ENCODE data around the gene KIFC1.
"Not testable (repeated sequence)": the region's sequence is repeated elsewhere in the genome, so short reads cannot be mapped to it uniquely, and the experiment has no call there.

Gene KIFC1

GRCh38 chr6:33391278-33391921 lies at the start of gene KIFC1:
Gene KIFC1, plus strand, starts transcription at chr6:33391823. Its CDS starts 163 bp downstream, at chr6:33391986.
- DNase-seq (ENCODE audit: low read depth): peak; percentile 100

GRCh38 chr6:33343606-33343952 lies 48.0 kb upstream of the KIFC1 start:
- not testable (repeated sequence) for DNase-seq (ENCODE audit: low read depth)

DNA sequence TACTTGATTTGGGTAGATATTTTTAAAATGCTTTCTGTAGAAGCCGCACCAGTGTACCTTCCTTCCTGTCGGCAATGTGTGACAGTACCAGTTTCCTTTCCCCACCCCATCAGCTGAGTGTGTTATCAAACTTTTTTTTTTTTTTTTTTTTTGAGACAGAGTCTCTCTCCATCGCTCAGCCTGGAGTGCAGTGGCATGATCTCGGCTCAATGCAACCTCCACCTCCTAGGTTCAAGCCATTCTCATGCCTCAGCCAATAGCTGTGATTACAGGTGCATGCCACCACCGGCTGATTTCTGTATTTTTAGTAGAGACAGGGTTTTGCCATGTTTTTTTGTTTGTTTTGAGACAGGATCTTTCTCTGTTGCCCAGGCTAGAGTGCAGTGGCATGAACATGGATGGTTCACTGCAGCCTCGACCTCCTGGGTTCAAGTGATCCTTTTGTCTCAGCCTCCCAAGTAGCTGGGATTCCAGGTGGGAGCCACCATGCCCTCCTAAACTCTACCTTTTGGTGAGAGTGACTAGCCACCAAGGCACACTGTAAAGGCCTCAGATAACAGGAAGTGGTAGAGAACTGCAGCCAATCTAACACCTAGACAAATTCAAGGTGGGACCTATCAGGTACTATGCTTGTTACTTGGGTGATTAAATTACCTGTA lies 47.5 kb upstream of the KIFC1 start:
- DNase-seq (ENCODE audit: low read depth): peak; percentile 18

DNA sequence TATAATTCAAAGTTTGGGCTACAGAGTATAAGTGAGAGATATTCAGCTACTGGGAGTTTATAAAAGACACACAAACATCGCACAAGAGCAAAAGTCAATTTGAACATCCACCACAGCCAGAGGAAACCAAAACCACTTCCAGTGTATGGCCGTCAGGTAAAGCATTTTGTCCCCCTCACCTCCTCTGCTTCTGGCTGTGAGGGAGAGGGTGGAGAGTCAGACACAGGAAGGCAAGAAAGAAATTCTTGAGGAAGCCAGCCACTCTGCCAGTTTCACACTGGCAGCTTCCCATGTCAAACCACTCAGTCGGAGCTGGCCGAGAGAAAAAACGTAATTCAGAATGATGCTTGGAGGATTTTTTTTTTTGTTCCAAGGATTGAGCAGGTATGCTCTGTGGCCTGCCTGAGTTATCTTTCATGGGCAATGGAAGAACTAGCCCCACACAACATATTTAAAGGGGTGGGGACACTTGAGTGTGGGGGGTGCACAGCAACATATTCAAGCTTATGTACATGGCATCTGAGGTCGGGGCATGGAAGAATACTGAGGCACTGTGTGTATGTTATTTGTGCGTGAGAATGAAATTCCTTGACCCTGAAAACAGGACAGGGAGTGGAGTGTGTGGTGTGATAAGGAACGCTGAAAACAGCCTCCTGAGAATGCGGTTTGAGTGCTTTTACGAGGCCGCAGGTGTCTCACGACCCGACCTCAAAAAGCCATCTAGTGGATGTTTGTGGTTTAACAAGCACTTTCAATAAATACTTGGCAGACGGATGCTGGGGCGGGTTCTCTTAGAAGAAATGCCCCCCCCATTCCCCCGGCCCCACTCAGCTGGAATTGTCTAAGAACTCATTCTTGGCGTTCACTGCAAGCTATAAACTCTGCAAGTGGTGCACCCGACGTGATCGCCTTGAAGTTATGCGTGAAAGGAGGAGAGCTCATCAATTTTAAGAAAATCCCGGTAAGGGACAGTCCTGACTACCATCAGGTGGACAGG lies 46.6 kb upstream of the KIFC1 start:
- peak; percentile 50 for DNase-seq (ENCODE audit: low read depth)

- not testable (repeated sequence) for DNase-seq (ENCODE audit: low read depth)
Measured at GRCh38 chr6:33346972-33347371, 44.7 kb upstream of the KIFC1 start.

DNA sequence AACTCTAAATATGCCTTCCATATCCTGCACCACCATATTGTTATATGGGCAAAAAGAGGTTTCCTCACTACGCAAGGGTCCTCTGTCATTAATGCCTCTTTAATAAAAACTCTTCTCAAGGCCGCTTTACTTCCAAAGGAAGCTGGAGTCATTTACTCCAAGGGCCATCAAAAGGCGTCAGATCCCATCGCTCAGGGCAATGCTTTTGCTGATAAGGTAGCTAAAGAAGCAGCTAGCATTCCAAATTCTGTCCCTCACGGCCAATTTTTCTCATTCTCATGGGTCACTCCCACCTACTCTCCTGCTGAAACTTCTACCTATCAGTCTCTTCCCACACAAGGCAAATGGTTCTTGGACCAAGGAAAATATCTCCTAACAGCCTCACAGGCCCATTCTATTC lies 43.8 kb upstream of the KIFC1 start:
- no peak for DNase-seq (ENCODE audit: low read depth)

GRCh38 chr6:33355860-33356259 lies 35.8 kb upstream of the KIFC1 start:
- not testable (repeated sequence) for DNase-seq (ENCODE audit: low read depth)

DNA sequence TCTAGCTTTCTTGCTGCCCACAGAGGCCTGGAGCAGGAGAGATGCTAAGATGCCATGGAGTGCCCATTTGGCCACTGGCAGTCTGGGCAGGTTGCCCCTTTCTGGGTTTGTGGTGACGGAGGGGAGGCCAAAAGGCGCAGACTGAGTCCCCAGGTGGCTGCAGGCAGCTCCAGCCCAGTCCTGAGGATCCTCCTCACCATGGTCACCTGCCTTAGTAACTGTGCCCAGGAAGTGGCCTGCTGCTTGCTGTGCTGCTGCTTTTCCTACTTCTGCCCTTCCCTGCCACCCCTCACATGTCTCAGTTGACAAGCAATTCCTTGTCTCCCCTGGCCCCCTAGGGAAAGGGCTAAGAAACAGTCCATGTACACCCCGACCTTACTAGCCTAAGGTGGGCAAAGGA lies 35.3 kb upstream of the KIFC1 start:
- DNase-seq (ENCODE audit: low read depth): no peak

- not testable (repeated sequence) for DNase-seq (ENCODE audit: low read depth)
Measured at GRCh38 chr6:33357160-33357871, 34.3 kb upstream of the KIFC1 start.

DNA sequence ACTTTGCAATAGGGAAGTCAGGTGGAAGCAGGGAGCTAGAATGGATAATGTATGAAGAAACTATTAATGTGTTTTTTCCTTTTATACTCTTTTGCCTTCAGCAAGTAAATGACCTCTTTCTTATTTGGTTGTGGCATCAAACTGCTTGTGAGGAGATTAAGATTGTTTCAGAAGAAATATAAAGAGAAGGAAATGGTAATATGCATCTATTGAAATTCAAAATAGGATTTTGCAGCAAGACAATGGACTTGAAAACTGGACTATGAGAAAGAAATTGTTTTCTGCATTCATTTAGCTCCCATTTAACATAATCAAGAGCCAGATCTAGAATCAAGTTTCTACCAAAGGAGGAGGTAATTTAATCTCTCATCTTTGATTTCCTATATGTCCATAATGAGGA lies 32.3 kb upstream of the KIFC1 start:
- DNase-seq (ENCODE audit: low read depth): no peak

GRCh38 chr6:33363486-33363885 lies 28.1 kb upstream of the KIFC1 start:
- DNase-seq (ENCODE audit: low read depth): not testable (repeated sequence)

GRCh38 chr6:33364475-33365205 lies 27.0 kb upstream of the KIFC1 start:
- not testable (repeated sequence) for DNase-seq (ENCODE audit: low read depth)

DNA sequence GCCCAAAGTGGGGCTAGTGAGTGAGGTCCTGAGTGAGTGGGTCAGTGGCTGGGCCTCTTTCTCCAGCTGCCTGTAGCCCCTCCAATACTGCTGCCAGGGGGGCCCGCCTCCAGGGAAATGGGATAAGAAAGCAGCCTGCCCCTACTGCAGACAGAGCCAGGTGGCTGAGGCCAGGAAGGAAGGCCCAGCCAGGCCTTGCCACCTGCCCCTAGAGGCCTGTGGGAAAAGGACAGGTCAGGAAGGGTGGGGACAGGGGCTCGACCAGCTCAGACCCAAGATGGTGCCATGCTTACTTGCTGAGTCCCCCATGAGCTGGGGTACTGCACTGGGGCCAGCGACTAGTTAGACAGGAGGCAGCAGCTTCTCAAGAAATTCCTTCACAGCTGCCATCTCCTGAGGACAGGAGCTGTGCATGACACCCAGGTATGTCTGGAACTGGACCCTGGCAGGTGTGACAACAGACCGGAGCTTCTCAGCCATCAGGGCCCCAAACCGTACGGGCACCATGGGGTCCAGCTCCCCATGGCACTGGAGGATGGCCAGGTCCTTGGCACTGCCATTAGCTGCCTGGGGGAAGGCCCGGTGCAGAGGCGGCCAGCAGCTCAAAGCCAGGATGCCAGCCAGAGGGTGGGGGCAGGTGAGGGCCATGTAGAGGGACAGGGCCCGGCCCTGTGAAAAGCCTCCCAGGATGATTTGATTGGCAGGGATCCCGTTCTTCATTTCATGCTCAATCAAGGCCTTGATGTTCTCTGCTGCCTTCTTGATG lies 26.2 kb upstream of the KIFC1 start:
- not testable (repeated sequence) for DNase-seq (ENCODE audit: low read depth)

GRCh38 chr6:33367009-33367714 lies 24.5 kb upstream of the KIFC1 start:
- DNase-seq (ENCODE audit: low read depth): no peak

GRCh38 chr6:33367715-33368025 lies 24.0 kb upstream of the KIFC1 start:
- not testable (repeated sequence) for DNase-seq (ENCODE audit: low read depth)

GRCh38 chr6:33371901-33372300 lies 19.7 kb upstream of the KIFC1 start:
- DNase-seq (ENCODE audit: low read depth): not testable (repeated sequence)

DNA sequence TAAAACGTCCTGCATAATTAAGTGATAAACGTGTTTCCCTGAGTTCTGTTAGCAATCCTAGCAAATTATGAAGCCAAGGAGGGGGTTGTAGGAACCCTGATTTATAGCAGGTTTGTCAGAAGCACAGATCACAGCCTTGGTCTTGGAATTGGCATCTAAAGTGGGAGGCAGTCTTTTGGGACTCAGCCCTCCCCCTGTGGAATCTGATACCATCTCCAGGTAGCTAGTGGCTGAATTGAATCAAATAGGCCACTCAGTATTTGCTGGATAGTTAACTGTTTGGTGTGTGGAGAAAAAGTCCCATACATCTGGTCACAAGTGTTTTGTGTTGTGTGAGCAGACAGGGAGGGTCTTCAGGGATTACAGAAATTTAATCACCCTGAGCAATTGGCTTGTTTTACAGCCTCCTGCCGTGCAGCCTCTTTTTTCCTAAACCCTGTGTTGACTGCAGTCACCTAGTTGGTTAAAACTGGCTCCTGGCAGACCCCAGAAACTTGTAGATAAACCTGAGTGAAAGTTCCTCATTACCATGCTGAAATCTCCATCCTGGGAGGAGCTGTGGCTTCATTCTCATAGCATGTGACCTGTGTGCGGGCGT lies 19.0 kb upstream of the KIFC1 start:
- no peak for DNase-seq (ENCODE audit: low read depth)

- DNase-seq (ENCODE audit: low read depth): no peak
Measured at GRCh38 chr6:33373960-33374910, 17.4 kb upstream of the KIFC1 start.

Measured in activated T-cell treated with anti-CD3 and anti-CD28 coated beads for 24 hours (primary cell).